K562 (cell line): ENCODE results near the gene XYLB. TPM values are rescaled to one million over a fixed set of nuclear protein-coding genes. Genes with fewer than 3 reads are reported as not detected.

Experiments used
- COPS2 ChIP-seq: fragments of 450-650 bp; conservative IDR thresholded peaks from 2 replicates; pipeline ENCODE4 v1.6.1; 2016; ENCODE audit warnings: mild to moderate bottlenecking, moderate library complexity
- DACH1 ChIP-seq: fragments of 450-650 bp; IDR thresholded peaks from 2 replicates; pipeline ENCODE4 v1.6.1; 2018; ENCODE audit not compliant: partially characterized antibody
- DMBX1 ChIP-seq: fragments of 250-450 bp; sonication (Bioruptor Pico); IDR thresholded peaks from 2 replicates; pipeline ENCODE4 v1.8.0; 2022; ENCODE audit warnings: inconsistent platforms, mild to moderate bottlenecking, moderate library complexity, borderline replicate concordance
- HDAC2 ChIP-seq: fragments of 450-650 bp; IDR thresholded peaks from 2 replicates; pipeline ENCODE4 v1.6.1; 2016; ENCODE audit warnings: mild to moderate bottlenecking
- HSF4 ChIP-seq: fragments of 250-450 bp; sonication (Bioruptor Pico); IDR thresholded peaks from 2 replicates; pipeline ENCODE4 v2.1.2; 2022; ENCODE audit warnings: mild to moderate bottlenecking, moderate library complexity, borderline replicate concordance
- LCOR ChIP-seq: sonication (generic); formaldehyde crosslinking; IDR thresholded peaks from 2 replicates; pipeline ENCODE4 v1.8.0; 2022; ENCODE audit warnings: mild to moderate bottlenecking, missing genetic modification reagents
- MAFG ChIP-seq: fragments of 450-650 bp; conservative IDR thresholded peaks from 2 replicates; pipeline ENCODE4 v1.6.1; 2016; ENCODE audit warnings: missing genetic modification characterization, missing compliant biosample characterization
- MNT ChIP-seq, 2 experiments: fragments of 450-650 bp; conservative IDR thresholded peaks; 2 replicates each; pipeline ENCODE4 v1.6.1; 2017; ENCODE audit warnings: mild to moderate bottlenecking in 2 of 2, moderate library complexity in 2 of 2
- NR1H2 ChIP-seq: sonication (generic); formaldehyde crosslinking; IDR thresholded peaks from 2 replicates; pipeline ENCODE4 v1.4.0; 2020; ENCODE audit warnings: mild to moderate bottlenecking, missing genetic modification reagents
- NR2C2 ChIP-seq, 2 experiments: fragments of 200-800 bp in 1 of 2; sonication (Bioruptor generic) in 1 of 2; sonication (generic) in 1 of 2; formaldehyde crosslinking in 1 of 2; IDR thresholded peaks; 2 replicates each; pipeline versions ENCODE4 v1.6.1 to v1.8.0; 2016 to 2022; ENCODE audit warnings: mild to moderate bottlenecking in 1 of 2, missing compliant biosample characterization in 1 of 2, missing genetic modification characterization in 1 of 2, missing genetic modification reagents in 1 of 2
- NR3C1 ChIP-seq: sonication (generic); formaldehyde crosslinking; IDR thresholded peaks from 2 replicates; pipeline ENCODE4 v1.8.1; 2022; ENCODE audit warnings: missing genetic modification reagents
- PRPF4 ChIP-seq: fragments of 200-400 bp; formaldehyde crosslinking; IDR thresholded peaks from one replicate; pipeline ENCODE4 v1.6.1; 2017; ENCODE audit warnings: low read length, low read depth, mild to moderate bottlenecking; ENCODE audit not compliant: insufficient read depth, poor library complexity, severe bottlenecking
- RBM22 ChIP-seq: fragments of 200-400 bp; formaldehyde crosslinking; IDR thresholded peaks from 2 replicates; pipeline ENCODE4 v1.6.1; 2018; ENCODE audit warnings: low read length, low read depth; ENCODE audit not compliant: poor library complexity, severe bottlenecking
- TFAM ChIP-seq: fragments of 250-450 bp; sonication (Bioruptor Pico); conservative IDR thresholded peaks from 2 replicates; pipeline ENCODE4 v1.5.0; 2021; ENCODE audit warnings: mild to moderate bottlenecking, moderate library complexity
- THAP12 ChIP-seq: fragments of 250-450 bp; sonication (Bioruptor Pico); IDR thresholded peaks from 2 replicates; pipeline ENCODE4 v1.9.0; 2021; ENCODE audit warnings: mild to moderate bottlenecking, inconsistent platforms
- ZKSCAN1 ChIP-seq: fragments of 150-350 bp; IDR thresholded peaks from 2 replicates; pipeline ENCODE4 v1.6.1; 2016; ENCODE audit warnings: low read depth, low read length
- ZNF239 ChIP-seq: fragments of 250-450 bp; sonication (Bioruptor Pico); IDR thresholded peaks from 2 replicates; pipeline ENCODE4 v1.4.0; 2020; ENCODE audit warnings: mild to moderate bottlenecking
- ZNF280A ChIP-seq: fragments of 450-650 bp; IDR thresholded peaks from 2 replicates; pipeline ENCODE4 v1.6.1; 2018; ENCODE audit warnings: mild to moderate bottlenecking, low read depth; ENCODE audit not compliant: partially characterized antibody
- ZNF655 ChIP-seq: fragments of 250-450 bp; sonication (Bioruptor Pico); IDR thresholded peaks from 2 replicates; pipeline ENCODE4 v1.5.0; 2021
- ZNF785 ChIP-seq: fragments of 250-450 bp; sonication (Bioruptor Pico); IDR thresholded peaks from 2 replicates; pipeline ENCODE4 v1.4.0; 2020; ENCODE audit warnings: mild to moderate bottlenecking
- polyA plus RNA-seq, 8 experiments: library from polyadenylated mRNA; depleted of rRNA in 4 of 8; stranded (reverse) in 5 of 8; unstranded in 3 of 8; fragments of >200 nt; fragmentation: Nextera tagmentation in 2 of 8; fragmentation: Illumina TruSeq in 1 of 8; extraction: Ambion mirVana in 2 of 8; extraction: Trizol in 1 of 8; gene quantifications; 2 replicates each; pipeline versions ENCODE4 v1.2.1 to v1.2.3, GENCODE V29; 2011 to 2014; ENCODE audit warnings: inconsistent platforms in 1 of 8, missing spikeins in 1 of 8
- total RNA-seq, 7 experiments: library from RNA; depleted of rRNA in 6 of 7; stranded (reverse); fragments of >200 nt in 6 of 7; fragmentation: Illumina TruSeq in 2 of 7; extraction: Trizol in 2 of 7; gene quantifications; 2 replicates each; pipeline versions ENCODE4 v1.2.1 to v1.2.3, GENCODE V29; 2011 to 2021; ENCODE audit warnings: low replicate concordance in 1 of 7

Gene XYLB
- total and polyA plus RNA-seq, 9 of the 15 experiments (the other 6 are each of a cell fraction or from before 2014, with no cell fraction given): 4.0 to 20.2 (median 13.2) TPM

- TF ChIP-seq MNT (conservative IDR thresholded peaks at IDR 0.05) (no peak), LCOR (CRISPR knock-in tag) (peak; percentile 18; the same call in 1 of the 2 replicates), ZNF280A (peak; percentile 69), ZNF239 (CRISPR knock-in tag) (no peak), NR2C2 (CRISPR knock-in tag; IDR thresholded peaks at IDR 0.05) (no peak), NR2C2 (tag; IDR thresholded peaks at IDR 0.05) (peak; percentile 79), THAP12 (CRISPR knock-in tag) (no peak), PRPF4 (no peak), MAFG (tag) (peak; percentile 78), NR1H2 (no peak), ZNF655 (CRISPR knock-in tag) (no peak), NR3C1 (CRISPR knock-in tag) (no peak), DACH1 (no peak), HSF4 (no peak), HDAC2 (no peak), ZNF785 (CRISPR knock-in tag) (no peak), COPS2 (no peak), RBM22 (no peak), DMBX1 (no peak), TFAM (no peak), ZKSCAN1 (no peak)
These were observed 19.1 kb upstream of the XYLB start (continued) for GRCh38 chr3:38327335-38328009.
